Upper lobe of left lung (tissue), 6 donors: ENCODE results near the gene DENND1A. TPM values are rescaled to one million over a fixed set of nuclear protein-coding genes. Genes with fewer than 3 reads are reported as not detected.
A peak's percentile ranks its signal among the peaks of the same experiment; 100 is the strongest.

Source experiments
- ATAC-seq, 2 donors: fragments of 200-7000 bp; cut with Tn5 transposase; one replicate each; pipeline ENCODE4 v1.9.1; 2022; ENCODE audit warnings: mild to moderate bottlenecking in 2 of 2, moderate library complexity in 2 of 2; ENCODE audit not compliant: low FRiP score in 2 of 2
- DNase-seq, 2 donors: peaks; one replicate each; pipeline ENCODE4 v3.0.0-alpha.2; 2019 to 2020
- H3K27ac ChIP-seq, 4 donors: fragments of 200-600 bp; sonication (generic); one replicate each; pipeline ENCODE4 v1.5.1; 2016 to 2019
- H3K27me3 ChIP-seq, 4 donors: fragments of 200-600 bp; sonication (generic); one replicate each; pipeline ENCODE4 v1.5.1; 2017 to 2019
- H3K36me3 ChIP-seq, 4 donors: fragments of 200-600 bp; sonication (generic); one replicate each; pipeline ENCODE4 v1.5.1; 2016 to 2019
- H3K4me1 ChIP-seq, 4 donors: fragments of 200-600 bp; sonication (generic); one replicate each; pipeline ENCODE4 v1.5.1; 2018 to 2019
- H3K4me3 ChIP-seq, 4 donors: fragments of 200-600 bp; sonication (generic); one replicate each; pipeline ENCODE4 v1.5.1; 2017 to 2019; ENCODE audit warnings: mild to moderate bottlenecking in 2 of 4, moderate library complexity in 1 of 4
- H3K9me3 ChIP-seq, 4 donors: fragments of 200-600 bp; sonication (generic); one replicate each; pipeline ENCODE4 v1.5.1; 2018 to 2019
- EP300 ChIP-seq, 4 donors: sonication (generic); formaldehyde crosslinking; IDR thresholded peaks; one replicate each; pipeline ENCODE4 v1.5.1; 2017; ENCODE audit warnings: antibody characterized with exemption in 4 of 4, control low read depth in 2 of 4
- POLR2A ChIP-seq, 4 donors: fragments of 450-650 bp; IDR thresholded peaks; one replicate each; pipeline ENCODE4 v1.5.1; 2016 to 2017; ENCODE audit warnings: antibody characterized with exemption in 4 of 4, mild to moderate bottlenecking in 2 of 4
- POLR2AphosphoS5 ChIP-seq, 2 donors: sonication (generic); formaldehyde crosslinking; IDR thresholded peaks; one replicate each; pipeline ENCODE4 v1.5.1; 2017; ENCODE audit warnings: antibody characterized with exemption in 2 of 2
- WGBS, 2 donors: methylation state at CpG; one replicate each; pipeline ENCODE4 v1.1.5; 2017 to 2018; 5-methylcytosine and 5-hydroxymethylcytosine counted together
- total RNA-seq, 6 donors: library from RNA; depleted of rRNA in 4 of 6; stranded (reverse); fragments of >200 nt in 4 of 6; gene quantifications; one replicate each; pipeline versions ENCODE4 v1.1.0 to v1.2.1, GENCODE V29; 2016 to 2021
- TF ChIP-seq, protein P1 (sequence below), 6 experiments: fragments of 450-650 bp in 4 of 6; fragments of 200-600 bp in 2 of 6; sonication (generic) in 2 of 6; IDR thresholded peaks; one replicate each; pipeline ENCODE4 v1.5.1; 2016 to 2019; ENCODE audit warnings: antibody characterized with exemption in 6 of 6
- donor health status: DM: no; HTN: no; CAD: no; lungs with moderate emphysema.
- donor health status: DM: no; HTN: yes; CAD: no; lungs with severe emphysema.

Gene DENND1A
- total RNA-seq, 6 donors from 2014 or later: 9.8 to 46.1 (median 16.0) TPM

DNA sequence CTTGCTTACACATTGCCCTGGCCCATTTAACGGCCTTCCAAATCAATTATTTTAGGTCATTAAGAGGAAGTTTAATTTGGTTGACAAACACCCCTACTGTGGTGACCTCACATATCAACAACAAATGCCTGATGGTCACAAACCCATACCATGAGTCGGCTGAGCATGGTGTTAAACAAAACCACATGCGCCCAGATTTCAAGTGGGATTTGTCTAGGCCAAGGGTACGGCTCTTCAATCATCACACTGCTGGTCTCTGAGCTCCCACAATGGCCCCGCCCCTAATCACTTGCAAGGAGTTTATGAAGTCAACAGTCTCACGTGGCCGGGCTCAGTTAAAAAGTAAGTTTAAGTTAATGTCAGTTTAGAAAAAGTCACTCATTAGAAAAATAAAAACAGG is 330.1 kb downstream of the DENND1A start:
- Histone ChIP-seq H3K27ac (no peak overlapping the region), H3K4me1 (no peaks in the 10 kb centered on the region), H3K27me3 (no peaks in the 10 kb centered on the region), H3K4me3 (no peak overlapping the region), H3K36me3 (no peaks in the 10 kb centered on the region), H3K9me3 (no peaks in the 10 kb centered on the region)
- WGBS, 2 donors: 93 to 98% methylated on average over 7 of the region's 7 CpGs
- TF ChIP-seq POLR2AphosphoS5 (IDR thresholded peaks at IDR 0.05): no peak
- TF ChIP-seq POLR2A (IDR thresholded peaks at IDR 0.05): no peak
- TF ChIP-seq EP300 (IDR thresholded peaks at IDR 0.05): no peak
- TF ChIP-seq, protein P1, sequence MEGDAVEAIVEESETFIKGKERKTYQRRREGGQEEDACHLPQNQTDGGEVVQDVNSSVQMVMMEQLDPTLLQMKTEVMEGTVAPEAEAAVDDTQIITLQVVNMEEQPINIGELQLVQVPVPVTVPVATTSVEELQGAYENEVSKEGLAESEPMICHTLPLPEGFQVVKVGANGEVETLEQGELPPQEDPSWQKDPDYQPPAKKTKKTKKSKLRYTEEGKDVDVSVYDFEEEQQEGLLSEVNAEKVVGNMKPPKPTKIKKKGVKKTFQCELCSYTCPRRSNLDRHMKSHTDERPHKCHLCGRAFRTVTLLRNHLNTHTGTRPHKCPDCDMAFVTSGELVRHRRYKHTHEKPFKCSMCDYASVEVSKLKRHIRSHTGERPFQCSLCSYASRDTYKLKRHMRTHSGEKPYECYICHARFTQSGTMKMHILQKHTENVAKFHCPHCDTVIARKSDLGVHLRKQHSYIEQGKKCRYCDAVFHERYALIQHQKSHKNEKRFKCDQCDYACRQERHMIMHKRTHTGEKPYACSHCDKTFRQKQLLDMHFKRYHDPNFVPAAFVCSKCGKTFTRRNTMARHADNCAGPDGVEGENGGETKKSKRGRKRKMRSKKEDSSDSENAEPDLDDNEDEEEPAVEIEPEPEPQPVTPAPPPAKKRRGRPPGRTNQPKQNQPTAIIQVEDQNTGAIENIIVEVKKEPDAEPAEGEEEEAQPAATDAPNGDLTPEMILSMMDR (IDR thresholded peaks at IDR 0.05): no peak
- ATAC-seq: no peak
- no peak for DNase-seq

GRCh38 chr9:123597876-123598556 is 331.9 kb downstream of the DENND1A start:
- no peak for DNase-seq
- 88 to 91% methylated on average over 8 of the region's 8 CpGs for WGBS, 2 donors
- Histone ChIP-seq H3K9me3 (no peaks in the 10 kb centered on the region), H3K4me3 (no peak overlapping the region), H3K4me1 (no peaks in the 10 kb centered on the region), H3K36me3 (no peaks in the 10 kb centered on the region), H3K27me3 (no peaks in the 10 kb centered on the region), H3K27ac (no peak overlapping the region)
- TF ChIP-seq, protein P1 (IDR thresholded peaks at IDR 0.05): no peak
- TF ChIP-seq EP300 (IDR thresholded peaks at IDR 0.05) (no peak), POLR2AphosphoS5 (IDR thresholded peaks at IDR 0.05) (no peak), POLR2A (IDR thresholded peaks at IDR 0.05) (no peak)
- ATAC-seq: no peak

- Histone ChIP-seq H3K27me3 (no peaks in the 10 kb centered on the region), H3K27ac (no peak overlapping the region)
Observed at GRCh38 chr9:123597048-123597447, 332.9 kb downstream of the DENND1A start.

DNA sequence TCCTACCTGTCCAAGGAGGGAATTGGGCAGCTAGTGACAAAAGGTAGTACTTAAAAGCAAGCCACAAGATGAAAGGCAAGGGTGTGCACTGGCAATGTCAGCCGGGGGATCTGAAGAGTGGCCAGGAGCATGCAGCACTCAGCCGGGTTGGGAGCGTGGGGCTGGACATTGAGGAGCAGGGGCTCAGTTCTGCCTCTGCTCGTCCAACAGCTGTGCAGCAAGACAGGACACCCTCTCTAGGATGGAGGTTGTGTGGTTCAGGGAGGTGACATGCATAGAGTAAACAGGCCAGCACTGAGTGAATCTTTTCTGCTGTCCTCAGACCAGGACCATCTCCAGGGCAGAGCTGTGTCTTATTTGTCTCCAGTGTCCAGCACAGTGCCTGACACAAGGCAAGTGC is 338.6 kb downstream of the DENND1A start:
- TF ChIP-seq POLR2AphosphoS5 (IDR thresholded peaks at IDR 0.05): no peak
- TF ChIP-seq, protein P1 (IDR thresholded peaks at IDR 0.05): no peak
- TF ChIP-seq POLR2A (IDR thresholded peaks at IDR 0.05): no peak
- TF ChIP-seq EP300 (IDR thresholded peaks at IDR 0.05): no peak
- Histone ChIP-seq H3K27ac (no peak overlapping the region), H3K36me3 (no peaks in the 10 kb centered on the region), H3K4me3 (no peak overlapping the region), H3K4me1 (no peaks in the 10 kb centered on the region), H3K9me3 (peaks cover 0 to 12% (median 9%) of the 10 kb centered on the region in 4 donors), H3K27me3 (no peaks in the 10 kb centered on the region)
- WGBS, 2 donors: 75 to 81% methylated on average over 4 of the region's 4 CpGs
- DNase-seq (peak in 1 of 2 donors; percentile 11), ATAC-seq (no peak)

More at GRCh38 chr9:123597048-123597447, 332.9 kb downstream of the DENND1A start:
- Histone ChIP-seq H3K9me3 (no peaks in the 10 kb centered on the region), H3K36me3 (no peaks in the 10 kb centered on the region), H3K4me1 (no peaks in the 10 kb centered on the region), H3K4me3 (no peak overlapping the region)
- DNase-seq (no peak), ATAC-seq (no peak)
- 95 to 97% methylated on average over 4 of the region's 4 CpGs for WGBS, 2 donors
- no peak for TF ChIP-seq POLR2AphosphoS5 (IDR thresholded peaks at IDR 0.05)

GRCh38 chr9:123590499-123590898 is 339.4 kb downstream of the DENND1A start:
- ATAC-seq (no peak), DNase-seq (no peak)
- peaks cover 0 to 12% (median 9%) of the 10 kb centered on the region in 4 donors for H3K9me3 ChIP-seq
- H3K27me3 ChIP-seq: no peaks in the 10 kb centered on the region
- no peaks in the 10 kb centered on the region for H3K36me3 ChIP-seq
- 85 to 90% methylated on average over 3 of the region's 3 CpGs for WGBS, 2 donors
- no peak overlapping the region for H3K4me3 ChIP-seq
- H3K27ac ChIP-seq: no peak overlapping the region
- peaks cover 0 to 4% (median under 1%) of the 10 kb centered on the region in 4 donors for H3K4me1 ChIP-seq
- TF ChIP-seq EP300 (IDR thresholded peaks at IDR 0.05): no peak
- no peak for TF ChIP-seq POLR2A (IDR thresholded peaks at IDR 0.05)
- TF ChIP-seq, protein P1 (IDR thresholded peaks at IDR 0.05): no peak
- no peak for TF ChIP-seq POLR2AphosphoS5 (IDR thresholded peaks at IDR 0.05)
